SH-SY5Y (cell line): Measurements from ENCODE around the gene PIK3R3.

Experiments used
- GATA2 ChIP-seq: IDR thresholded peaks from 2 replicates; pipeline ENCODE4 v1.6.1; 2011; ENCODE audit warnings: mild to moderate bottlenecking, low read depth, low read length
- GATA3 ChIP-seq: IDR thresholded peaks from 2 replicates; pipeline ENCODE4 v1.6.1; 2011; ENCODE audit warnings: low read depth, mild to moderate bottlenecking, low read length, moderate library complexity

PIK3R3 gene

DNA sequence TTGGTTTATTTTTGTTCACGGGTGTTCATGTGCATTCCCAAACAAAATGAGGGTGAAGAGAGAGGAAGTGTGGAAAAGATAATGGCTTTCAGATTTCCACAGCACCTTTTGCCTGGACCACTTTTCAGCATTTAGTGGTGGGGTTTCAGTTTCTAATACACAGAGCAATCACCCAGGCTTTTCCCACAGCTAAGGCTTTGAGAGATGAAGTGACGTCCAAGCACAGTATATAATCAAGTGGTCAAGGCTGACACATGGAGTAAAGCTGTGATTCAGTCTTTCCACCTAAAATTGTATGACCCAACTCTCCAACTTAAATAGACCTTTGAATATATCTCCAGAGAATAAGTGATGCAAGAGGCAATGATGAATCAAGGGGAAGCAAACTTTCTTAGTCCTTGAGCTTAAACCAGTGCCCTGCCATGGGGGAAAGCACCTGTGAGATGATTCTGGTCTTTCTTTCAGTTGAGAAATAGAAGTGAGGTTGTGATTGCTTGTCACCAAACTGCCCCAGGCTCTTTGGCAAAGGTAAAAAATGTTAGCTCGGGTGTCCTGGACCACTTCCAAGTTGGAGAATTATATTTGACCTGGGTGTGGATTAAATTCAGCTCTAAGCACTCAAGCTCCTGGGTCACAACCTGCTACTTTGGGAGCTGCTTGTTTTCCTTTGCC, 2.4 kb upstream of the PIK3R3 start:
- no peak for TF ChIP-seq GATA2
- no peak for TF ChIP-seq GATA3

DNA sequence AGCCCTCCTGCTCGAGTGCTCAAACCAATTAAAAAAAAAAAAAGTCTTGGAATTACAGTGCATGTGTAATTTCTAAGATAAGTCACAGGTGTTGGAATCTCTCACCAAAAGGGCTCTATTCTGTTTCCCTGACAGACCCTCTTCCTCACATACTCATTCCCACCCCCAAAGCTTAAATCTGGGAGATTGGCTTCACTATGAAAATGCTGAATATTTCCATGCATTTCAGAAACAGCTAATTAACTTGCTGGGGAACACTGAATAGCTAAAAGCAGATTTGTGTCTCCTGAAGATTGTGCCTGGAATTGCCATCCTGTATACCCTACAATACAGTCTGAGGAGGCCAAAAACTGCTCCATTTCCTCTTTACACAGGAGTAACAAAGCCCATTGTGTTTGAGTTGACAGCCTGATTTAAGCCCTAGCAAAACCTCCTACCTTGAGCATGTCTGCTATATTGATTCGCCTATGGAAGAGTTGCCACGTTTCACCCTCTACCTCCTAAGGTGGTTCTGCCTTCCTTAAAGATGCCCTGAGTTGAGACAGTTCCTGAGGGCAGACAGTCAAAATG, 1.4 kb upstream of the PIK3R3 start:
- TF ChIP-seq GATA2 (no peak), GATA3 (no peak)

DNA sequence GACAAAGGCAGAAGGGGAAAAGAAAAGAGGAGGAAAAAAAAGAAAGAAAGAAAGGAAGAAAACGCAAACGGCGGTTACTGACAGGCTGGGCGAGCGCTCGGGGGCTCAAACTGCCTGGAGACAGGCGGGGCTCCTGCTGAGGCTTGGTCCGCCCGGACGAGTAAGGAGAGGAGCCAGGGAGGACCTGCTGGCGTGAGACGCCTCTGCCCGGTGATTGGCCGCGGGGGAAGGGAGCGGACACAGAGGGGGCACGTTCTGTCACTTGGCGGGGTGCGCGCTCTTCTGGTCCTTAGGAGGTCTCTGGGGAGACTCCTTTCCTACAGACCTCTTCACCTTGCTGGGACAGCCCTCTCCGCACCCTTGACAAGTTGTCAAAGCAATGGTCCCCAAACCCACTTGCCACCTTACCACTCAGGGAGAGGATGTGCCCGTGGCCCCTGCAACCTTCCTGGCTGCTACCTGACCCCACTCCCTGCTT, 791 bp upstream of the PIK3R3 start:
- TF ChIP-seq GATA3 (no peak), GATA2 (no peak)

DNA sequence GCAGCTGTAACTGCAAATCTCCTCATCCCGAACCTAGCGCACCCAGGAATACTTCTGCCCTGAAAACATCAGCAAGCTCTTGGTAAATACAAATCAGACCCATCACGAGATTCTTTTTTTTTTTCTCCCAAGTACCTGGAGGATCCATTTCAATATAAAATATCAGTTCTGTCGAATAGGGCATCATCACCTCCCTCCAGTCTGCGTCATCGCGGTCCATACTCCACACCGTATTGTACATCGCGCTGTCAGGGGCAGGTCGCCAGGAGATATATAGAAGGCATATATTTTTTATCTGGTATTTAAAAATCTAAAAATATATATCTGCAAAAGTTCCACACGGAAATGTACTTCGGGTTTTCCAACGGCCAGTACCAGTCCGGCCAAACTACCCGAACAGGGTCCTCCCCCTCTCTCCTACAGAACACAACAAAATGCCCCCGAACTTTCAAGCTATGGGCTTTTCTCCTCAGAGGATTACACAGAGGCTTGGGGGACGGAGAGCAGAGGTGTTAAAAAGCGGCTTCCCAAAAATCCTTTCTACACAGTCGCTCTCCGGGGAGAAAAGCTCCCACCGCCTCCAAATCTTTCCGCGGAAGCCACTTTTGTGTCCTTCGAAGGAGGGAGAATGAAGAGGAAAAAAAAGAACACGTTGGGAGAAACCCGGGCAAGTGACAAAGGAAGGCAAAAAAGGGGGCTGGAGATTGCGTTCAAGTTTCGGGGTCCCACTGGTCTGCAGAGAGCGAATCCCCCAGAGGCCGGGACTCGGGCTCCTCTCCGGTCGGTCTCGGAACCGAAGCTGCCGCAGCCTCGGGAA, 509 bp downstream of the PIK3R3 start:
- TF ChIP-seq GATA2 (no peak), GATA3 (no peak)

DNA sequence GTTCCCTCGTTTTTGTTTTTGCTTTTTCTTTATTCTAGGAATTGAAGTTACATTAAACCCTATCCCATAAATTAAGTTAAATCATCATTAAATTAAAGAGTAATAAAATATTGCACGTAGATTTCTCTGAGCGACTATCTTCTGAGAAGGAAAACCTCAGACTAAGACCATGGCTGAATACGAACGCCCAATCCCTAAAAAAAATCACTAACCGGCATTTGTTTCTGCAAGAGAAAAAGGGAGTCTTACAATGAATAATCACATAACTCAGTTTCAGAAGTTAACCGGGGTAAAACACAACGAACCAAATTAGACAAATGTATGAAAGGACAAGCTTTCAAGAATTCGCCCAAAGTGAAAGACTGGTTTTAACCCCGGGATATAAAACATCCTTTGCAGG, 1.3 kb downstream of the PIK3R3 start:
- TF ChIP-seq GATA2, result no peak
- TF ChIP-seq GATA3, result no peak

DNA sequence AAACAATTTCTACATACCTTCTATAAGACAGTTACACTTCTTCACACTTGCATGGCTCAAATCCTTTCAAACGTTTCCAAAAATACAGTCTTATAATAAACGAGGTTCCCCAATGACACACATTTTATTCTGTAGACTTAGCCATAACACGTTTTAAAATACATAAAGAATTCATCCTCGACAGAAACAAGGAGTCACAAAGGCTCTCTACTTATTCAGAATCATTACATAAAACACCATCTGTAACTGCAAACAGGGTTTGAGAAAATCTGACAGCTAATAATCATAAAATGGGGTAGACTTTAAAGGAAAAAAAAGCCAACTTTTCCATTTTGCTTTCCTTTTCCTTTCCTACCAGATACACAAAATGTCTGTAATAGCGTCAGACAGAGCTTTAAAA, 1.8 kb downstream of the PIK3R3 start:
- TF ChIP-seq GATA3, result no peak
- no peak for TF ChIP-seq GATA2

DNA sequence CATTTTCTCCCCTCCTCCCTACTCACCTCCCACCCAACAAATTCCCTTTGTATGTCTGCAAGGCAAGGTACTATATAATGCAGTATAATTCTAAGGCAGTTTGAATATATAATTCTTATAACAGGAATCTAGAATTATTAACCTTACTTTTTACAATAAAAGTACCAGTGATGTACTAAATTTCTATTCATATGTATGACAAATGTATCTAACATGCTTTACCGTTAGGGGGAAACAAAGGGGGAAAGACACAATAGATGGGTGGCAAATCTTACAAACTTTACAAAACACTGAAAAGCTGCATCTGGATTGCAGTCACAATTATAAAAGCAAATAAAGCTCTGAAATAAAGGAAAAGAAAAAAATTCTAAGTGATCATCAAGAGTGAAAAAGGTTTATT, 2.3 kb downstream of the PIK3R3 start:
- no peak for TF ChIP-seq GATA3
- TF ChIP-seq GATA2, result no peak

DNA sequence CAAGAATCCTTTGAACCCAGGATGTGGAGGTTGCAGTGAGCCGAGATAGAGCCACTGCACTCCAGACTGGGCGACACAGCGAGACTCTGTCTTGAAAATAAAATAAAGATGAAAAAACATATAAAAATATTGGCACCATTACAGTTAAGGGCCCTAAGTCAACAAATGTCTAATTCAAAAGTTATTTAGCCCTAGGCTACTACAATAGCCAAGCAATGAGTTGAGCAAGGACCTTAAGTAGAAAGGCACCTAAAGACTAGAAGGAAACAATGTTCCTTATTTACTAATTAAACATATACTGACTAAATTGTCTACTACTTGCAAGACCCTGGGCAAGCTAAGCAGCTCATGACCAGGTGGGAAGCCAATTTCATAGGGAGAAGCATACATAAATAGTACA, 4.1 kb downstream of the PIK3R3 start:
- no peak for TF ChIP-seq GATA3
- TF ChIP-seq GATA2, result no peak

DNA sequence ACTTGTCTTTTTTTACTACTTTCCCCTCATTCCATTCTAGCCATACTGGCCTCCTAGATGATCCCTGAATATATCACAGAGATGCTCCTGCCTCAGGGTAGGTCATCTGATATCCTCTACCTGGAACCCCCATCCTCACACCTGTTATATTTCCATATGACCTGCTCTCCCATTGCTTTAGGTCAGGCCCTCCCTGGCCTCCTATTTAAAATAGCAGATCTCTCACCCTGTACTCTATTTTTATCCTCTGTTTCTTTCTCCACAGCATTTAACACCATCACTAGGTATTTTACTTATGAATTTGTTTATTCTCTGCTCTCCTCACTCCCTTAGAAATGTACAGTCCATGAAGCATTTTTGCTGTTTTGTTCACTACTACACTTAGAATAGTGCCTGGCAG, 13.6 kb downstream of the PIK3R3 start:
- TF ChIP-seq GATA2, result no peak

DNA sequence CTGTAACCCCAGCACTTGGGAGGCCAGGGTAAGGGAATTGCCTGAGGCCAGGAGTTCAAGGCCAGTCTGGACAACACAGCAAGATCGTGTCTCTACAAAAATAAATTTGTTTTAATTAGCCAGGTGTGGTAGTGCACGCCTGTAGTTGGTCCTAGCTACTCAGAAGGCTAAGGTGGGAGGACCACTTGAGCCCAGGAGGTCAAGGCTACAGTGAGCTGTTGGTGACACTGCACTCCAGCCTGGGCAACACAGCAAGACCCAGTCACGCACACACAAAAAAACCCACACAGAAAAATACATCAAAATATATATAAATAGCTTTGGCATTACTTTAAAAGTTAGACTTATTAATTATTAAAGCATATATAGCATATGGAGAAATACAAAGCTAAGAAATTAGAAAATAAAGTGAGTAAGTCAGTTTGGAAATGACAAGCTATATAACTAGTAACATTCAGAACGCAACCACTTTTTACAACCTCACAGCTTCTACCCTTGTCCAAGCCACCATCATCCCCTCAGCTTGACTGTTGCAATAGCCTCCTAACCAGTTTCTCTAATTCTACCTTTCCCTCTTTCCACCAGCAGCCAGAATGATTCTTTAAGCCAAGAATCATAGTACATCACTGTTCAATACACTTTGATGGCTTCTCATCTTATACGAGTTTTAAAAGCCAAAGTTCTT, 14.5 kb downstream of the PIK3R3 start:
- TF ChIP-seq GATA2, result no peak
- TF ChIP-seq GATA3, result no peak

DNA sequence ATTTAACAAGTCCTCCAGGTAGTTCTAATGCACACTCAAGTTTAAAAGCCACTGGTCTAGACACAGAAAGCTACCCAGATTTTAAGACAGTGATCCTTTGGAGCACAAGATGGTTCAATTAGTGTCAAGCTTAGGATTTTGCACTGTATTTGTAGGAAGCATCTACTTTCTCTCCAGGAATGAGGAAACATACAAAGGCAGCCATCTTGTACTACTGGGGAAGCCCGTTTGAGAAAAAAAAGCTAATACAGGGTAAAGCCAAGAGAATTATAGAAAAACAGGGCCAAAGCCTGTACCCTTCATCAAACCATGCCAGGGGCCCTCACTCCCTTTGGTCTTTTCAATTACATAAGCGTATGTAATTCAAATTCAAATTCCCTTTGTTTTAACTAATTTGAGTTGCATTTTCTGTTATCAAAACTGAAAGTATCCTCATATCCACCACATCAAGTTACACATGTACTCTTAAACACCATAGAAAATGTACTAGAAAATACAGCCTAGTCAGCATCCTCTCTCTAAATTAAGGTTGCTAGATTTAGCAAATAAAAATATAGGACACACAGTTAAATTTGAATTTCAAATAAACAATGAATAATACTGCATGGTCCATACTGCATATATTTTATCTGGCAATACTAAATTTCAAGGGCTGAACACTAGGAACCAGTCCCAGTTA, 17.4 kb downstream of the PIK3R3 start:
- TF ChIP-seq GATA3 (no peak), GATA2 (no peak)

DNA sequence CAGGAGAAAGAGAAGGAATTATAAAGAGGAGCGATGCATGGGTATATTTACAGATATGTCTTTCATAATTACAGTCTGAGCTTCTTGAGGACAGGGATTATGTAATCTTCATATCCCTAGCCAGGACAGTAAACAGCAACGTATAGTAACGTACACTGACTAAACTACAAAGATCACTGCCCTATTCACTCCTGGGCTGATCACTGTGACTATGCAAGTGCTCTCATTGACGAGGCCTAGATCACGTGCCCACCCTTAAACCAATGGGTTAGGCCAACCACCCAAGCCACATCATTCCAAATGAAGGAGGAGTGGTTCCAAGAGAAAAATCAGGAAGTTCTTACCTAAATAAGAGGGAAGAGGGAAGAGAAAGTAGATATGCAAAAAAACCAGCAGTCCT, 18.5 kb downstream of the PIK3R3 start:
- TF ChIP-seq GATA2 (no peak), GATA3 (no peak)

DNA sequence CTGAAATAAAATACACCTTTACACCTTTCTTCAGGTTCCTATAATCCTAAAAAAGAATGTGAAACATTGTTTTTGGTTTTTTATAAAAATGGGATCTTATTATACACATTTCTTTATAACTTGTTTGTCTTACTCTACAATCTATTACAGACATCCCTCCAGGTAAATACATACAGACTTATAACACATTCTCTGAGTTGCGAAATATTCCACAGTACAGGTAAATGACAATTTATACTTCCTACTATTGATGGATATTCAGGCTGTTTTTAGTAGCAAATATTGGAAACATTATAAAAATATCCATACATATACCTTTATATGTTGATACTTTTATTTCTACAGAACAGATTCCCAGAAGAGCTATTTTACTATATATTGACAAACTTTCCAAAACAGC, 20.3 kb downstream of the PIK3R3 start:
- TF ChIP-seq GATA2, result no peak
- no peak for TF ChIP-seq GATA3

DNA sequence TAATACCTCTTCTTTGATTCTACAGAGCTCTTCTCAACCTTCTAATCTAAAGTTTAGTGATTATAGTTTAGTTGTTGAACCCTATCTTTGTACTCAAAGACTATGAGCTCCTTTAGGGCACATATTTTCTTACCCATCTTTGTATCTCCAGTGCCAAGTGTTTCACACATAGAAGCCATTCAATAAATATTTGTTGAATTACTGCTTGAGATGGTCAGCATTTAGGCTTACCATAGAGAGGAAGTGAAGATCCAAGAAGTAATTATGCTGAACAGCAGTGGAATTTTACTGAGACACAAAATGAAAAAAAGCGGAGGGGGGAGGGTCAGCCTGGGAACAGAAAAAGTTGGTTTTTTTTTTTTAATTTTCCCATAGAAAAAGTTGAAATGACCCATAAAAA, 21.9 kb downstream of the PIK3R3 start:
- TF ChIP-seq GATA2 (no peak), GATA3 (no peak)
